ENCODE measurements around the gene BICD1. TPM values are rescaled to one million over a fixed set of nuclear protein-coding genes. Genes with fewer than 3 reads are reported as not detected.
A peak's percentile ranks its signal among the peaks of the same experiment; 100 is the strongest.

Gene BICD1
- total and polyA plus RNA-seq, 2 experiments from 2014 or later: 59.3 to 83.6 TPM

DNA sequence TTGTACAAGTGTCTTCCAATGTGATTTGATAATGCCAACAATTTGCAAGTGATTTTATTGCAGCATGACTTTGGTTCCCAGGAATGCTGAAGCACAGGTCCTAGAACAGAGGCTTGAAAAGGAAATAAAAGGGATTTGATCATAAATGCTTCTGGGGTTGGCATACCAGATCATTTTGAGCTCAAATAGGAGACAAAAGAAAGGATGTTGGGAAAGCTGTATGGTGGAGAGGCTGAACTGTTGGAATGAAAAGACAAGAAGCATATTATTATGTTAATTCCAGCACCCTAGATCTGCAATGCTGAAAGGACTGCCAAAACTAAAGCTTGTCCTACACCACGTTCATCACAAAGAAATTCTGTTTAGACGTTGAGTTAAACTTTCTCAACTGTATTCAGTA, 143.1 kb downstream of the BICD1 start:
- Histone ChIP-seq H3F3A (replicated peaks; ENCODE audit: low read depth) (peaks cover 13% of the 10 kb centered on the region; the same call in 1 of the 2 replicates), H3K36me3 (ENCODE audit: insufficient read depth) (0 out of 2 replicates have a peak, but pooled peaks cover 10% of the 10 kb centered on the region), H3K27me3 (ENCODE audit: insufficient read depth) (no peaks in the 10 kb centered on the region), H3K4me2 (peak overlapping the region; percentile 35), H3K27ac (ENCODE audit: low read depth) (peak overlapping the region; percentile 88), H2AFZ (no peak overlapping the region), H3K4me1 (ENCODE audit: insufficient read depth) (peaks cover 24% of the 10 kb centered on the region), H3K9me2 (ENCODE audit: insufficient read depth) (no peaks in the 10 kb centered on the region), H4K20me1 (replicated peaks; ENCODE audit: insufficient read depth) (no peaks in the 10 kb centered on the region; the same call in 1 of the 2 replicates), H3K79me2 (replicated peaks; ENCODE audit: insufficient read depth) (peaks cover 59% of the 10 kb centered on the region), H3K4me3 (no peak overlapping the region)
- Mint-ChIP-seq H3K27ac (no peak overlapping the region), H3K4me1 (peaks cover 17% of the 10 kb centered on the region), H3K27me3 (ENCODE audit: insufficient read depth, low read depth, poor library complexity) (peaks cover 8% of the 10 kb centered on the region), H3K4me3 (no peak overlapping the region), H3K9me3 (peaks cover 30% of the 10 kb centered on the region), H3K36me3 (ENCODE audit: low read depth) (peaks cover 32% of the 10 kb centered on the region)
- peak; percentile 25 for DNase-seq (ENCODE audit: low spot score)
- ATAC-seq: peak; percentile 67
- TF ChIP-seq, protein P1, sequence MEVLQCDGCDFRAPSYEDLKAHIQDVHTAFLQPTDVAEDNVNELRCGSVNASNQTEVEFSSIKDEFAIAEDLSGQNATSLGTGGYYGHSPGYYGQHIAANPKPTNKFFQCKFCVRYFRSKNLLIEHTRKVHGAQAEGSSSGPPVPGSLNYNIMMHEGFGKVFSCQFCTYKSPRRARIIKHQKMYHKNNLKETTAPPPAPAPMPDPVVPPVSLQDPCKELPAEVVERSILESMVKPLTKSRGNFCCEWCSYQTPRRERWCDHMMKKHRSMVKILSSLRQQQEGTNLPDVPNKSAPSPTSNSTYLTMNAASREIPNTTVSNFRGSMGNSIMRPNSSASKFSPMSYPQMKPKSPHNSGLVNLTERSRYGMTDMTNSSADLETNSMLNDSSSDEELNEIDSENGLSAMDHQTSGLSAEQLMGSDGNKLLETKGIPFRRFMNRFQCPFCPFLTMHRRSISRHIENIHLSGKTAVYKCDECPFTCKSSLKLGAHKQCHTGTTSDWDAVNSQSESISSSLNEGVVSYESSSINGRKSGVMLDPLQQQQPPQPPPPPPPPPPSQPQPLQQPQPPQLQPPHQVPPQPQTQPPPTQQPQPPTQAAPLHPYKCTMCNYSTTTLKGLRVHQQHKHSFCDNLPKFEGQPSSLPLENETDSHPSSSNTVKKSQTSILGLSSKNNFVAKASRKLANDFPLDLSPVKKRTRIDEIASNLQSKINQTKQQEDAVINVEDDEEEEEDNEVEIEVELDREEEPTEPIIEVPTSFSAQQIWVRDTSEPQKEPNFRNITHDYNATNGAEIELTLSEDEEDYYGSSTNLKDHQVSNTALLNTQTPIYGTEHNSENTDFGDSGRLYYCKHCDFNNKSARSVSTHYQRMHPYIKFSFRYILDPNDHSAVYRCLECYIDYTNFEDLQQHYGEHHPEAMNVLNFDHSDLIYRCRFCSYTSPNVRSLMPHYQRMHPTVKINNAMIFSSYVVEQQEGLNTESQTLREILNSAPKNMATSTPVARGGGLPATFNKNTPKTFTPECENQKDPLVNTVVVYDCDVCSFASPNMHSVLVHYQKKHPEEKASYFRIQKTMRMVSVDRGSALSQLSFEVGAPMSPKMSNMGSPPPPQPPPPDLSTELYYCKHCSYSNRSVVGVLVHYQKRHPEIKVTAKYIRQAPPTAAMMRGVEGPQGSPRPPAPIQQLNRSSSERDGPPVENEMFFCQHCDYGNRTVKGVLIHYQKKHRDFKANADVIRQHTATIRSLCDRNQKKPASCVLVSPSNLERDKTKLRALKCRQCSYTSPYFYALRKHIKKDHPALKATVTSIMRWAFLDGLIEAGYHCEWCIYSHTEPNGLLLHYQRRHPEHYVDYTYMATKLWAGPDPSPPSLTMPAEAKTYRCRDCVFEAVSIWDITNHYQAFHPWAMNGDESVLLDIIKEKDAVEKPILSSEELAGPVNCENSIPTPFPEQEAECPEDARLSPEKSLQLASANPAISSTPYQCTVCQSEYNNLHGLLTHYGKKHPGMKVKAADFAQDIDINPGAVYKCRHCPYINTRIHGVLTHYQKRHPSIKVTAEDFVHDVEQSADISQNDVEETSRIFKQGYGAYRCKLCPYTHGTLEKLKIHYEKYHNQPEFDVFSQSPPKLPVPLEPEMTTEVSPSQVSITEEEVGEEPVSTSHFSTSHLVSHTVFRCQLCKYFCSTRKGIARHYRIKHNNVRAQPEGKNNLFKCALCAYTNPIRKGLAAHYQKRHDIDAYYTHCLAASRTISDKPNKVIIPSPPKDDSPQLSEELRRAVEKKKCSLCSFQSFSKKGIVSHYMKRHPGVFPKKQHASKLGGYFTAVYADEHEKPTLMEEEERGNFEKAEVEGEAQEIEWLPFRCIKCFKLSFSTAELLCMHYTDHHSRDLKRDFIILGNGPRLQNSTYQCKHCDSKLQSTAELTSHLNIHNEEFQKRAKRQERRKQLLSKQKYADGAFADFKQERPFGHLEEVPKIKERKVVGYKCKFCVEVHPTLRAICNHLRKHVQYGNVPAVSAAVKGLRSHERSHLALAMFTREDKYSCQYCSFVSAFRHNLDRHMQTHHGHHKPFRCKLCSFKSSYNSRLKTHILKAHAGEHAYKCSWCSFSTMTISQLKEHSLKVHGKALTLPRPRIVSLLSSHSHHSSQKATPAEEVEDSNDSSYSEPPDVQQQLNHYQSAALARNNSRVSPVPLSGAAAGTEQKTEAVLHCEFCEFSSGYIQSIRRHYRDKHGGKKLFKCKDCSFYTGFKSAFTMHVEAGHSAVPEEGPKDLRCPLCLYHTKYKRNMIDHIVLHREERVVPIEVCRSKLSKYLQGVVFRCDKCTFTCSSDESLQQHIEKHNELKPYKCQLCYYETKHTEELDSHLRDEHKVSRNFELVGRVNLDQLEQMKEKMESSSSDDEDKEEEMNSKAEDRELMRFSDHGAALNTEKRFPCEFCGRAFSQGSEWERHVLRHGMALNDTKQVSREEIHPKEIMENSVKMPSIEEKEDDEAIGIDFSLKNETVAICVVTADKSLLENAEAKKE (CRISPR knock-in tag; IDR thresholded peaks at IDR 0.05): no peak
- no peak for TF ChIP-seq EZH2phosphoT487 (IDR thresholded peaks at IDR 0.05; ENCODE audit: unreplicated experiment)
- TF ChIP-seq, protein P2, sequence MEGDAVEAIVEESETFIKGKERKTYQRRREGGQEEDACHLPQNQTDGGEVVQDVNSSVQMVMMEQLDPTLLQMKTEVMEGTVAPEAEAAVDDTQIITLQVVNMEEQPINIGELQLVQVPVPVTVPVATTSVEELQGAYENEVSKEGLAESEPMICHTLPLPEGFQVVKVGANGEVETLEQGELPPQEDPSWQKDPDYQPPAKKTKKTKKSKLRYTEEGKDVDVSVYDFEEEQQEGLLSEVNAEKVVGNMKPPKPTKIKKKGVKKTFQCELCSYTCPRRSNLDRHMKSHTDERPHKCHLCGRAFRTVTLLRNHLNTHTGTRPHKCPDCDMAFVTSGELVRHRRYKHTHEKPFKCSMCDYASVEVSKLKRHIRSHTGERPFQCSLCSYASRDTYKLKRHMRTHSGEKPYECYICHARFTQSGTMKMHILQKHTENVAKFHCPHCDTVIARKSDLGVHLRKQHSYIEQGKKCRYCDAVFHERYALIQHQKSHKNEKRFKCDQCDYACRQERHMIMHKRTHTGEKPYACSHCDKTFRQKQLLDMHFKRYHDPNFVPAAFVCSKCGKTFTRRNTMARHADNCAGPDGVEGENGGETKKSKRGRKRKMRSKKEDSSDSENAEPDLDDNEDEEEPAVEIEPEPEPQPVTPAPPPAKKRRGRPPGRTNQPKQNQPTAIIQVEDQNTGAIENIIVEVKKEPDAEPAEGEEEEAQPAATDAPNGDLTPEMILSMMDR (conservative IDR thresholded peaks at IDR 0.05; ENCODE audit: low read depth in 2 of 2): no peak
- TF ChIP-seq STAT1 (IDR thresholded peaks at IDR 0.05; ENCODE audit: unreplicated experiment): no peak
- TF ChIP-seq, protein P3, sequence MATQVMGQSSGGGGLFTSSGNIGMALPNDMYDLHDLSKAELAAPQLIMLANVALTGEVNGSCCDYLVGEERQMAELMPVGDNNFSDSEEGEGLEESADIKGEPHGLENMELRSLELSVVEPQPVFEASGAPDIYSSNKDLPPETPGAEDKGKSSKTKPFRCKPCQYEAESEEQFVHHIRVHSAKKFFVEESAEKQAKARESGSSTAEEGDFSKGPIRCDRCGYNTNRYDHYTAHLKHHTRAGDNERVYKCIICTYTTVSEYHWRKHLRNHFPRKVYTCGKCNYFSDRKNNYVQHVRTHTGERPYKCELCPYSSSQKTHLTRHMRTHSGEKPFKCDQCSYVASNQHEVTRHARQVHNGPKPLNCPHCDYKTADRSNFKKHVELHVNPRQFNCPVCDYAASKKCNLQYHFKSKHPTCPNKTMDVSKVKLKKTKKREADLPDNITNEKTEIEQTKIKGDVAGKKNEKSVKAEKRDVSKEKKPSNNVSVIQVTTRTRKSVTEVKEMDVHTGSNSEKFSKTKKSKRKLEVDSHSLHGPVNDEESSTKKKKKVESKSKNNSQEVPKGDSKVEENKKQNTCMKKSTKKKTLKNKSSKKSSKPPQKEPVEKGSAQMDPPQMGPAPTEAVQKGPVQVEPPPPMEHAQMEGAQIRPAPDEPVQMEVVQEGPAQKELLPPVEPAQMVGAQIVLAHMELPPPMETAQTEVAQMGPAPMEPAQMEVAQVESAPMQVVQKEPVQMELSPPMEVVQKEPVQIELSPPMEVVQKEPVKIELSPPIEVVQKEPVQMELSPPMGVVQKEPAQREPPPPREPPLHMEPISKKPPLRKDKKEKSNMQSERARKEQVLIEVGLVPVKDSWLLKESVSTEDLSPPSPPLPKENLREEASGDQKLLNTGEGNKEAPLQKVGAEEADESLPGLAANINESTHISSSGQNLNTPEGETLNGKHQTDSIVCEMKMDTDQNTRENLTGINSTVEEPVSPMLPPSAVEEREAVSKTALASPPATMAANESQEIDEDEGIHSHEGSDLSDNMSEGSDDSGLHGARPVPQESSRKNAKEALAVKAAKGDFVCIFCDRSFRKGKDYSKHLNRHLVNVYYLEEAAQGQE (IDR thresholded peaks at IDR 0.05; ENCODE audit: unreplicated experiment): no peak
- TF ChIP-seq EZH2 (IDR thresholded peaks at IDR 0.05; ENCODE audit: low read depth, unreplicated experiment): no peak
- TF ChIP-seq CREB1 (CRISPR knock-in tag; IDR thresholded peaks at IDR 0.05; ENCODE audit: low read depth): no peak
- no peak for TF ChIP-seq JUNB (IDR thresholded peaks at IDR 0.05; ENCODE audit: unreplicated experiment)
- TF ChIP-seq ZNF114 (CRISPR knock-in tag; IDR thresholded peaks at IDR 0.05): no peak
- no peak for TF ChIP-seq ZNF331 (CRISPR knock-in tag; IDR thresholded peaks at IDR 0.05; ENCODE audit: low read depth)
- TF ChIP-seq POLR2AphosphoS5 (IDR thresholded peaks at IDR 0.05; ENCODE audit: low read depth): no peak
- no peak for TF ChIP-seq NANOG (IDR thresholded peaks at IDR 0.05; ENCODE audit: borderline replicate concordance)
- TF ChIP-seq, protein P4, sequence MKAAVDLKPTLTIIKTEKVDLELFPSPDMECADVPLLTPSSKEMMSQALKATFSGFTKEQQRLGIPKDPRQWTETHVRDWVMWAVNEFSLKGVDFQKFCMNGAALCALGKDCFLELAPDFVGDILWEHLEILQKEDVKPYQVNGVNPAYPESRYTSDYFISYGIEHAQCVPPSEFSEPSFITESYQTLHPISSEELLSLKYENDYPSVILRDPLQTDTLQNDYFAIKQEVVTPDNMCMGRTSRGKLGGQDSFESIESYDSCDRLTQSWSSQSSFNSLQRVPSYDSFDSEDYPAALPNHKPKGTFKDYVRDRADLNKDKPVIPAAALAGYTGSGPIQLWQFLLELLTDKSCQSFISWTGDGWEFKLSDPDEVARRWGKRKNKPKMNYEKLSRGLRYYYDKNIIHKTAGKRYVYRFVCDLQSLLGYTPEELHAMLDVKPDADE (IDR thresholded peaks at IDR 0.05): no peak
